Adrenal gland (tissue), 12 donors: ENCODE data around the gene RAP1GAP2. TPM values are rescaled to one million over a fixed set of nuclear protein-coding genes. Genes with fewer than 3 reads are reported as not detected.
A peak's percentile ranks its signal among the peaks of the same experiment; 100 is the strongest.

Source experiments
- DNase-seq, 7 donors: peaks; one replicate each; pipeline ENCODE4 v3.0.0-alpha.2; 2019 to 2020
- H3K27ac ChIP-seq, 5 donors: fragments of 200-600 bp; sonication (generic) in 4 of 5; 1 replicate in 3 of 5; 2 replicates in 2 of 5; pipeline versions ENCODE4 v1.5.1 to v1.8.0; 2016 to 2020; ENCODE audit warnings: mild to moderate bottlenecking in 1 of 5
- H3K27me3 ChIP-seq: fragments of 200-600 bp; 2 replicates; pipeline ENCODE4 v1.8.0; 2021
- H3K36me3 ChIP-seq, 2 donors: fragments of 200-600 bp; replicated peaks in 1 of 2; 1 replicate in 1 of 2; 2 replicates in 1 of 2; pipeline versions ENCODE4 v1.5.1 to v1.8.0; 2018 to 2022
- H3K4me1 ChIP-seq, 2 donors: fragments of 200-600 bp; replicated peaks in 1 of 2; 1 replicate in 1 of 2; 2 replicates in 1 of 2; pipeline versions ENCODE4 v1.5.1 to v1.8.0; 2018 to 2021
- H3K4me3 ChIP-seq, 4 donors: fragments of 200-600 bp; sonication (generic) in 3 of 4; one replicate each; pipeline ENCODE4 v1.5.1; 2016 to 2018
- H3K9me3 ChIP-seq, 3 donors: fragments of 200-600 bp; sonication (generic) in 1 of 3; replicated peaks in 1 of 3; 1 replicate in 2 of 3; 2 replicates in 1 of 3; pipeline versions ENCODE4 v1.5.1 to v1.8.0; 2016 to 2021
- POLR2A ChIP-seq, 2 donors: fragments of 450-650 bp; IDR thresholded peaks; one replicate each; pipeline ENCODE4 v1.6.1; 2017; ENCODE audit warnings: antibody characterized with exemption in 2 of 2, mild to moderate bottlenecking in 2 of 2, moderate library complexity in 1 of 2
- WGBS, 4 donors: extraction: QIAGEN DNeasy Blood & Tissue Kit in 2 of 4; methylation state at CpG; one replicate each; pipeline versions ENCODE4 v1.1.5 to v1.1.7; 2013 to 2017; 5-methylcytosine and 5-hydroxymethylcytosine counted together
- intact Hi-C, 2 donors: fragments of 100-400 bp; cut with DNase I; formaldehyde crosslinking; loops; one replicate each; pipeline versions ENCODE4 v1.14.1 to v1.15.0; 2022 to 2023
- polyA plus RNA-seq, 3 donors: library from polyadenylated mRNA; stranded (reverse); fragments of 200-250 nt in 2 of 3; fragments of 350-450 nt in 1 of 3; fragmentation: Illumina TruSeq in 1 of 3; extraction: RNeasy Lipid Tissue Mini Kit (QIAGEN cat#74804) in 1 of 3; gene quantifications; one replicate each; pipeline ENCODE4 v1.2.3, GENCODE V29; 2013 to 2014
- total RNA-seq, 9 donors: library from RNA; depleted of rRNA in 4 of 9; stranded (reverse); fragments of >200 nt in 4 of 9; fragments of 120-200 nt in 1 of 9; fragmentation: NEBNext Ultra II Directional in 1 of 9; extraction: Animal tissue kit (Norgen Biotek cat#: 25700) in 1 of 9; gene quantifications; one replicate each; pipeline versions ENCODE4 v1.1.0 to v1.2.4, GENCODE V29; 2013 to 2023
- TF ChIP-seq, protein P1 (sequence below), 6 experiments: fragments of 450-650 bp in 4 of 6; fragments of 200-600 bp in 2 of 6; sonication (generic) in 1 of 6; IDR thresholded peaks; 1 replicate in 5 of 6; 2 replicates in 1 of 6; pipeline versions ENCODE4 v1.5.1 to v1.8.0; 2016 to 2021; ENCODE audit warnings: antibody characterized with exemption in 6 of 6, mild to moderate bottlenecking in 2 of 6, moderate library complexity in 1 of 6
- donor health status: healthy with polysubstance abuse.
- donor health status: Bipolar disorder and iron deficiency.
- donor health status: DM: yes; HTN: yes; CAD: no.
- donor health status: DM: no; HTN: no; CAD: no.
- donor health status: DM: no; HTN: no; CAD: no.
- donor health status: DM: yes; HTN: yes; CAD: no.

Gene RAP1GAP2
- total and polyA plus RNA-seq, 12 donors = 4.2 to 20.4 (median 6.9) TPM

DNA sequence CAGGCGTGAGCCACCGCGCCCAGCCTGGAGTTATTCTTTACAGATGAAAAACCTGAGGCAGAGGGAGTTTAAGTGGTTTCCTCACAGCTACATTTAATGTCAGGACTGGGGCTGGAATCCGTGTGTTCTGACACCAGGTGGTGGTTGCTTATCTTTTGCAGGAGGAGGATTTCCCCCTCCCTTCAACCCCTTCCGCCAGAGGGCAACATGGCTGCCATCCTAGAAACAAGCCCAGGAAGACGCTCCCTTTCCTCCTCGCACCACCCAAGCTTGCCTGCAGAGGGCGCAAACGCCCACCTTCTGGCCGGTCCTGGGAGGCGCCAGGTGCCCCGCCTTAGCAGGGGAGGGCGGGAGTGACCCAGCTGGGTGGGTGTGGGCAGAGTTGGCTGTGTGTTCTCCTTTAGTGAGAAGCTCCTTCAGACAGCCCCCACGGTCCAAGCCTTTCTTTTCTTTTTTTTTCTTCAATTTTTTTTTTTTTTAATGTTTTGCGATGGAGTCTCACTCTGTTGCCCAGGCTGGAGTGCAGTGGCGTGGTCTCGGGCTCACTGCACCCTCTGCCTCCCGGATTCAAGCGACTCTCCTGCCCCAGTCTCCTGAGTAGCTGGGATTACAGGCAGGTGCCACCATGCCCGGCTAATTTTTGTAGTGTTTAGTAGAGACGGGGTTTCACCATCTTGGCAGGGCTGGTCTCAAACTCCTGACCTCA is 9.9 kb upstream of the RAP1GAP2 start:
- no peaks in the 10 kb centered on the region for H3K4me1 ChIP-seq
- H3K4me3 ChIP-seq = no peak overlapping the region
- no peak overlapping the region for H3K27ac ChIP-seq
- TF ChIP-seq POLR2A (IDR thresholded peaks at IDR 0.05) = no peak
- TF ChIP-seq, protein P1, sequence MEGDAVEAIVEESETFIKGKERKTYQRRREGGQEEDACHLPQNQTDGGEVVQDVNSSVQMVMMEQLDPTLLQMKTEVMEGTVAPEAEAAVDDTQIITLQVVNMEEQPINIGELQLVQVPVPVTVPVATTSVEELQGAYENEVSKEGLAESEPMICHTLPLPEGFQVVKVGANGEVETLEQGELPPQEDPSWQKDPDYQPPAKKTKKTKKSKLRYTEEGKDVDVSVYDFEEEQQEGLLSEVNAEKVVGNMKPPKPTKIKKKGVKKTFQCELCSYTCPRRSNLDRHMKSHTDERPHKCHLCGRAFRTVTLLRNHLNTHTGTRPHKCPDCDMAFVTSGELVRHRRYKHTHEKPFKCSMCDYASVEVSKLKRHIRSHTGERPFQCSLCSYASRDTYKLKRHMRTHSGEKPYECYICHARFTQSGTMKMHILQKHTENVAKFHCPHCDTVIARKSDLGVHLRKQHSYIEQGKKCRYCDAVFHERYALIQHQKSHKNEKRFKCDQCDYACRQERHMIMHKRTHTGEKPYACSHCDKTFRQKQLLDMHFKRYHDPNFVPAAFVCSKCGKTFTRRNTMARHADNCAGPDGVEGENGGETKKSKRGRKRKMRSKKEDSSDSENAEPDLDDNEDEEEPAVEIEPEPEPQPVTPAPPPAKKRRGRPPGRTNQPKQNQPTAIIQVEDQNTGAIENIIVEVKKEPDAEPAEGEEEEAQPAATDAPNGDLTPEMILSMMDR (IDR thresholded peaks at IDR 0.05) = peak; percentile 73 to 89 (median 84)
- DNase-seq = peak; percentile 85 to 95 (median 88)
- no peaks in the 10 kb centered on the region for H3K36me3 ChIP-seq
- 28 to 35% (median 31%) methylated on average over 20 to 21 of the region's 21 CpGs for WGBS, 4 donors
- no peaks in the 10 kb centered on the region for H3K9me3 ChIP-seq
- H3K27me3 ChIP-seq = no peaks in the 10 kb centered on the region
- intact Hi-C loops = loop anchor here in 1 of 2 donors (5.0 kb wide), 1 partner anchor 41 kb away; no protein-coding TSS in a partner anchor

DNA sequence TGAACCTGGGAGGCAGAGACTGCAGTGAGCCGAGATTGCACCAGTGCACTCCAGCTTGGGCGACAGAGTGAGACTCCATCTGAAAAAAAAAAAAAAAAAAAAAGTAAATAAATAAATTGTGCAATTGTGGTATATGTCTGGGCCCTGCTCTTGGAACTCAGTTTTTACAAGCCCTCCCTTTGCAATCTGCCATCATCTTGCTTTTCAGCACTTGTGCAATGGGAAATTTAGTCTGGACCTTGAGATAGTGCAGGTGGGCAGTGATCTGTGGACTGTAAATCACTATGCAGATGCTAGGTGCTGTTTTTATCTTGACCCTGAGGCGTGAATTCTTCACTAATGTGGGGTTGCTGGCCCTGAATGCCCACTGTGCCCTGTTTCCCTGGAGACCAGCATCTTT is 6.5 kb upstream of the RAP1GAP2 start:
- H3K36me3 ChIP-seq = no peaks in the 10 kb centered on the region
- no peak overlapping the region for H3K4me3 ChIP-seq
- H3K27ac ChIP-seq = no peak overlapping the region
- 65 to 83% (median 77%) methylated on average over 3 of the region's 3 CpGs for WGBS, 4 donors
- peaks cover 0 to 5% of the 10 kb centered on the region in 2 donors for H3K4me1 ChIP-seq
- TF ChIP-seq POLR2A (IDR thresholded peaks at IDR 0.05) = no peak
- TF ChIP-seq, protein P1 (IDR thresholded peaks at IDR 0.05) = no peak
- intact Hi-C loops = loop anchor here in 1 of 2 donors (5.0 kb wide), 1 partner anchor 38 kb away; no protein-coding TSS in a partner anchor
- no peaks in the 10 kb centered on the region for H3K9me3 ChIP-seq
- no peaks in the 10 kb centered on the region for H3K27me3 ChIP-seq
- DNase-seq = no peak

- intact Hi-C loops = no loop called here
- Histone ChIP-seq H3K4me3 (no peak overlapping the region), H3K27me3 (no peaks in the 10 kb centered on the region), H3K27ac (no peak overlapping the region), H3K4me1 (peaks cover 0 to 5% of the 10 kb centered on the region in 2 donors), H3K36me3 (no peaks in the 10 kb centered on the region), H3K9me3 (no peaks in the 10 kb centered on the region)
- no peak for DNase-seq
- 52 to 76% (median 55%) methylated on average over 11 to 24 of the region's 24 CpGs for WGBS, 4 donors
- TF ChIP-seq, protein P1 (IDR thresholded peaks at IDR 0.05) = no peak
- no peak for TF ChIP-seq POLR2A (IDR thresholded peaks at IDR 0.05)
Observed at GRCh38 chr17:2792366-2793169, 3.7 kb upstream of the RAP1GAP2 start.

DNA sequence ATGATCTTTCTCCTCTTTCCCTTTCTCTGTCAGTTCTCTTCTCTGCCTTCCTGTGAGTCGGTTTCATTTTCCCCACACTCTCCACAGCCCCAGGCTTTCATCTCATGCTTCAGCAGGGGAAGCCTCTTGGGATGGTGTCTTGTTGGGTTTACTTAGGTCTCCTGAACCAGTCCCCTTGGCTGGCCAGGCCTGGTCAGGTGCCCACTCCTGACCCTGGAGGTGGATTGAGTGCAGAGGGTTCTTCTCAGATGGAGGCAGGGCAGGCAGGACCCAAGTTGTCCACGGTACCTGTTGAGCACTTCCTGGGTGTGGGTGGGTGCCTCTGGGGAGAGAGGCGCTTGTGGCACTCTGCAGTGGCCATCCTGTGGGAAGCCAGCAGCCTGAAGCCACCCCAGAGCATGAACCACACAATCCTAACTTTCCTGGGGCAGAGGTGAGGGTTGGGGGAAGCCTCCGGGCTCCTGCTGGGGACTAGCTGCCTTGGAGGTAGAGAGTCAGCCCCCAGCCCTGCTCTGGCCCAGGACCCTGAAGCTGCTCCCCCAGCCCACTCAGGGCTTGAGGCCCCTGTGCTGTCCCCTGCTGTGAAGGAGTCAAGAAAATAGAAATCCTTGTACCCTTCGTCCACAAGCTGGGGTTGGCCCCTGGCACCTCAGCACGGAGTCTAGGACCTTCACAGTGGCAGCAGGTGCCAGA is 2.0 kb upstream of the RAP1GAP2 start:
- no peaks in the 10 kb centered on the region for H3K27me3 ChIP-seq
- intact Hi-C loops = no loop called here
- TF ChIP-seq, protein P1 (IDR thresholded peaks at IDR 0.05) = no peak
- TF ChIP-seq POLR2A (IDR thresholded peaks at IDR 0.05) = no peak
- H3K9me3 ChIP-seq = no peaks in the 10 kb centered on the region
- DNase-seq = no peak
- peaks cover 0 to 5% of the 10 kb centered on the region in 2 donors for H3K4me1 ChIP-seq
- H3K27ac ChIP-seq = no peak overlapping the region
- H3K4me3 ChIP-seq = no peak overlapping the region
- WGBS, 4 donors = 57 to 85% (median 80%) methylated on average over 4 to 6 of the region's 6 CpGs
- no peaks in the 10 kb centered on the region for H3K36me3 ChIP-seq
